HG03342 (cell line): ENCODE results near the gene PROM2.

Experiments used
- ATAC-seq: cut with Tn5 transposase; IDR thresholded peaks from one replicate; pipeline ENCODE4 v1.9.1; 2021; ENCODE audit warnings: mild to moderate bottlenecking, moderate library complexity; ENCODE audit not compliant: unreplicated experiment

Gene PROM2

DNA sequence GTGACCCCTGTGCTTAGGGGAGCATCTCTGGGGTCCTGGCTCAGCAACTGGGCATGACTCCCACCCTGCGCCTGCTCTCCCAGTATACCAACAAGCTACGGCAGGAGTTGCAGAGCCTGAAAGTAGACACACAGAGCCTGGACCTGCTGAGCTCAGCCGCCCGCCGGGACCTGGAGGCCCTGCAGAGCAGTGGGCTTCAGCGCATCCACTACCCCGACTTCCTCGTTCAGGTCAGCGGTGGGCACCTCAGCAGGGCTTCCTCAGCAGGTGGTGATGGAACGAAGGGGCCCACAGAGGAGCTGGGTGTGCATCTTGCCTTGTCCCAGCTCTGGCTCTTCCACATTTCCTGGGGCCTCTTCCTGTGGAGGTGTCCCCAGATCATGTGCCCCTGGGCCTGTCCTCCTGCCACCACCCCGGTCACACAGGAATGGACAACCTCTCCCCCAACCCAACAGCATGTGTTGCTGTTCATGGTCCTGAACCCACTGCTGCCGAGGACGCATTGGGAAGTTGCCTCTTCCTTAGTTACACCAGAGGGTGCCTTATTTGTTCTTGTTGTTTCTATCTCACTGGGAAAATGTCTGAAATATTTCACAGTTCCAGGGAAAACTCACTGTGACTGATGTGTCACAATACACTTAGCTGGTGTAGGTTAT lies 10.8 kb downstream of the PROM2 start:
- ATAC-seq = no peak

DNA sequence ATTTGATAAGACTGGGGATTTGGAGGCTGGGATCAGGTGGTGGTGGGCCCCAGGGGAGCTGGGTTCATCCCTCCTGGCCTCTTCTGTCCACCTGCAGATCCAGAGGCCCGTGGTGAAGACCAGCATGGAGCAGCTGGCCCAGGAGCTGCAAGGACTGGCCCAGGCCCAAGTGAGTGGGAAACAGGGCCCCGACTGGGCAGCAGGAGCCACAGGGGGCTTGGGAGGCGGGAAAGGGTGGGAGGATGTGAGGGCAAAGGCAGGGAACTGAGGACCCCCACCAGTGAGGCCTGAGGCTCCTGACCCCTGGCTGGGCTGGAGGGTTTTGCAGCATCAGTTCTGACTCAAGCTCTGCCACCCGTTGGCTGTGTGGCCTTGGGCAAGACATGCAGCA lies 11.3 kb downstream of the PROM2 start:
- no peak for ATAC-seq

DNA sequence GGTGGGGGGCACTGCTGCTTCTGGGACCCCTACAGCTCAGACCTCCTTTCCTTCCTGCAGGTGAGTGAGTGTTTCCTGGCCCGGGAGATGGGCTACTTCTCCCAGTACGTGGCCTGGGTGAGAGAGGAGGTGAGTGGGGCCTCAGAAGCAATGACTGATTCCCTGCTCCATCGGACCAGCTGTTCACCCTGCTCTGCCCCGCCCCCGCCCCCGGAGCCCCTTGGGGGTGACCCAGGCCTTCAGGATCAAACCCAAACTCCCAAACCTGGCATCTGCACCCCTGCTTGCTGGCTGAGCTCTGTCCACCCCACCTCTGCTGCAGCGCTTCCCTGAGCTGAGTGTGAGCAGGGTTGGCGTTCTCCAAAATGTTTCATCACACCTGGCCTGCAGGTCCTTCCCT lies 13.1 kb downstream of the PROM2 start:
- no peak for ATAC-seq

DNA sequence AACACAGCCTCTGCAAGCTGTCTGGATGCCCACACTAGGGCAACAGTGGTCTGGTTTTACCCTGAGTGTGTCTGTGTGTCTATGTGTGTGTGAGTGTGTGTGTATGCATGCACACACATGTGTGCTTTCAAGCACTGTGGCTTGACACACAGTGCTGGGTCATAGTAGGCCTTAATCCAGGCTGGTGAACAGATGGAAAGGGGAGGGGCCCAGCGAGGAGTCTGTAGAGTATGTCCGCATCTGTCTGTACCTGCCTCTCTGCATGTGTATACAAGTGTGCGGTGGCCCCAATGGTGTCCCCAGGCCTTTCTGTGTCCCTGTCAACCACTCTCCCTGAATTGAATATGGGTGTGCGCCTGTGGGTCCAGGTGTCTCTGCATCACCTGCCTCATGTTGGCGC lies 13.6 kb downstream of the PROM2 start:
- ATAC-seq = no peak

DNA sequence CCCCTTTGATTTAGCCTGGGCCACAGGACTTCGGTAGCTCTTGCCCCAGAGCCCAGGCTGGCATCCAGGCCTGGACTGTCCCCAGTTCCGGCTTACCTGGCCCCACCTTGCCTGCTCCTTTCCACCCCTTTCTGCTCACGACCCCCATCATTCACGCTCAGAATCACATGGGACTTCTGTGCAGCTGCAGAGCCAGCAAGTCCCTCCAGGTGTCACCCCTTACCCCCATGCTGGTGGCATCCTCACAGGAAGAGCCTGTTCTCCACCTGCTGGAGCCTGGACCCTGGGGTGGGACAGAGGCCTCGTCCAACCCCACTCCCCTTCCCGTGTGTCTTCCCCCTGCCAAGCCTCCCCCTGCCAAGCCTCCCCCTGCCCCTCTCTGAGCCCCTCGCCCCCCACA lies 15.0 kb downstream of the PROM2 start:
- ATAC-seq = no peak

DNA sequence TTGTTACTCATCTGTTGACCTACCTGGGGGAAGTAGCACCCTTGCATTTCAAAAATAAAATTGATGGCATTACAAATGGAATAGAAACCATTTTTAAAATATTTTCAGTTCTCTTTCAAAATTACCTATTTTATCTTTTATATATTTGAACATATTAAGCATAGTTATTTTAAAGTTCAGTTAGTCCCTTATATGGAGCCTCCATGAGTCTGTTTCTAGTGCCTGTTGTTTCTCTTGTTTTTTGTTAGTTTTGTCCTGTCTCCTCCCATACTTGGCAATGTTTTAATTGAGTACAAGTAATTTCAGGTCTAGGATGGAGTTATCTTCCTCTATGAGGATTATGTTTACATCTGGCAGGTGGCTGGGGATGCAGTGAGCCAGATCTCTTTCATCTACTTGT lies 17.0 kb downstream of the PROM2 start:
- ATAC-seq = no peak

DNA sequence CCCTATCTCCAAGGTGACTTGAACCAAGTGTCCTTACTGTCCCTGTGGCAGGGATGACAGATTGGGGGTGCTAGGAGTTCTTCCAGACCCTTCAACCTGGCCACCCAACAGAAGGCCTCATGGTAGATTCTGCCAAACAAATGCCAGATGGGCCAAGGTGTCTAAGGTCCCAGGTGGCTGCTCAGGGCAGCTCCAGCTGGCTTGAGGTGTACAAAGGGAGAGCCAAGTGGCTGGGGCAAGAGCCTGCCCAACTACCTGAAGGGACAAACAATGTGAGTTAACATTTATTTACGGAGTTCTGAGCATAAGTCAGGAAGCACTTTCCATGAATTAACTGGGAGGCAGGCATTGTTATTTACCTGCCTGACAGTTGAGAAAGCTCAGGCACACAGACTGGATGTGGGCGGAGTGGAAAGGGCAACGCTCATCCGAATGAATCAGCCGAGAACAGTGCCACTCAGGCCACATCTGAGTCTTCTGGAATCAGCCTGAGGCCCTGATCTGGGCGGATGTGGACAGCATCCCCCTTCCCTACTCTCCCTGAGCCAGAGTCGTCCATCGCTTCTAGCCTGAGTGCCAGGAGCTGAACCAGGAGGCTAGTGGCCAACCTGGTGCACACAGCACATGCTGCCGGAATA lies 18.5 kb downstream of the PROM2 start:
- no peak for ATAC-seq

DNA sequence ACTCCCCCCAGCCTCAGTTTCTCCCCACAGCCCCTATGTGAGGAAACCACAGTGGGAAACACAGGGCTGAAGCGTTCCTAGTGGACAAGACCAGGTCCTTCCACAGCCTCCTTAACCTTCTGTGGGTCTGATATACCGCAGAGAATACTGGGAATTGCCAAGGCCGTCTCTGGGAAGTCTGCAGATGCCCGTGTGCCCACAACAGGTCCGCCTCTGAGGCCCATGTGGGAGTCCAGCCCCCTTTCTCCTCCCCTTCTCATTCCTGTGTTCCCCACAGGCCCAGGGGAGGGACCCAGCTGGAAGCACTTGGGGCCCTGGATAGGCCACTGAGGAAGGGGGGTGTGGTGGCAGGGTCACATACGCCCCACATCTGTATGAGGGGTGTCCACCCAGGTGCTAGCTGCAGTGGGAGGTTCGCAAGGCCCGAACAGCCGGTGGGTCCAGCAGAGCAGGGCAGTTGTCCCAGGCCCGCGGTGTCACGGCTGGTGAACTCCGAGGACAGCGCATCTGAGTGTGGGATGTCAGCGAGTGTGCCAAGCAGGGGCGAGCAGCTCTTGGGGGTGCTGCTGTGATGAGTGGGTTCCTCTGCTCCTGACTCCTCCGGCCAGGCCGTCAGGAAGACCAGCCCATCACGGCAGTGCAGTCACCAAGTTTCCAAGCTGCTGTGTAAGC lies 20.5 kb downstream of the PROM2 start:
- ATAC-seq = no peak

DNA sequence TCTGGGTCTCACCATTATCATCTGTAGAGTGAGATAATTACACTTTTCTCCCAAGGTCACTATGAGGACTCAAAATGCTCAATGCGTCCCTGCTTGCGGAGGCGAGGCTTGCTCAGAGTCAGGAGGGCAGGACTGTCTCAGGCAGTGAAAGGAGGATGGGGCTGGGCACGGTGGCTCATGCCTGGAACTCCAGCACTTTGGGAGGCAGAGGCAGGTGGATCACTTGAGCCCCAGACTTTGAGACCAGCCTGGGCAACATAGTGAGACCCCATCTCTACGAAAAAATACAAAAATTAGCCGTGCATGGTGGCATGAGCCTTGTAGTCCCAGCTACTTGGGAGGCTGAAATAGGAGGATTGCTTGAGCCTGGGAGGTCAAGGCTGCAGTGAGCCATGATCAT lies 21.1 kb downstream of the PROM2 start:
- no peak for ATAC-seq

DNA sequence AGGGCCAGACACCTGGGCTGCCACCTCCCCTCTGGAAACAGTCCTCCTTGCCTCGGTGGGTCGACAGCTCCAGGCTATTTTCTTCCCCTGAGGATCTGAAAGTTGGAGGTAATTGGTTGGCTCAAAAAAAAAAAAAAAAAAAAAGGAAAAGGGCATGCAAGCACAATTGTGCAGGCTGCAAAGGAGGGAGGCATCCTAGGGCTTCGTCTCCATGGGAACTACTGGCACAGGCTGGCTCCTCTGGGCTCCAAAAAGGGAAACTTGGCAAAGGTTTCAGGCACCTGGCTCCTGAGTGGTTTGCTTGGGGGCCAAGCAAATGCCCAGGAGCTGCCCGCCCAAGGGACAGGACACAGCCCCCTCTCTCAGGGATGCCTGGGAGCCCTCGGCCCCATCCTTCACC lies 21.8 kb downstream of the PROM2 start:
- ATAC-seq = no peak

DNA sequence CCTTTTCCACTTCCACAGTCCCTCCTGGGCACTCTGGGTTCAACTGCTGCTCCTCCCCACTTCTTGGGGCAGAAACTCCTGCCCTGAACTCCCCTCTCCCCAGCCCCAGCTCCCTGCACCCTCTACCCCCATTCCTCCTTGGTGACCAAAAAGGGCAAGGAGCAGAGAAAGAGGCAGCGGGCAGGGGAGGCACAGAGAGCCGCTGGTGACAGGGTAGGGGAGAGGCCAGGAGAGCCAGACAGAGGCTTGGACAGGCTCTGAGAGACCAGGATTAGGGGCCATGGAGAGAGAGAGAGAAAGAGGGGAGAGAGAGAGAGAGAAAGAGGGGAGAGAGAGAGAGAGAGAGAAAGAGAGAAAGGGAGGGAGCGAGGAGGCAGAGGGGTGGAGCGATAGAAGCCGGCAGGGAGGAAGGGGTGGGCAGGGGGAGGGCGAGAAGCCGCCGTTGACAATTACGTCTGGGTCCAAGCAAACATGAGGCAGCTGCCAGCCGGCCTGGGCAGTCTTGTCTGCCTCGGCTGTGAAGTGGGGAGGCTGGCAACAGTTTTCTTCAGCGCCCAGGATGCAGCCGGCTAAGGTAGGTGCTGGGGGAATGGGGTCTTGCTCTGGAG lies 22.7 kb downstream of the PROM2 start, which contains the start of gene KCNIP3:
TSS of gene KCNIP3 (plus strand) at position 468 of the 608 bp plus-strand sequence. CDS start at position 560, 92 bp downstream.
- no peak for ATAC-seq

DNA sequence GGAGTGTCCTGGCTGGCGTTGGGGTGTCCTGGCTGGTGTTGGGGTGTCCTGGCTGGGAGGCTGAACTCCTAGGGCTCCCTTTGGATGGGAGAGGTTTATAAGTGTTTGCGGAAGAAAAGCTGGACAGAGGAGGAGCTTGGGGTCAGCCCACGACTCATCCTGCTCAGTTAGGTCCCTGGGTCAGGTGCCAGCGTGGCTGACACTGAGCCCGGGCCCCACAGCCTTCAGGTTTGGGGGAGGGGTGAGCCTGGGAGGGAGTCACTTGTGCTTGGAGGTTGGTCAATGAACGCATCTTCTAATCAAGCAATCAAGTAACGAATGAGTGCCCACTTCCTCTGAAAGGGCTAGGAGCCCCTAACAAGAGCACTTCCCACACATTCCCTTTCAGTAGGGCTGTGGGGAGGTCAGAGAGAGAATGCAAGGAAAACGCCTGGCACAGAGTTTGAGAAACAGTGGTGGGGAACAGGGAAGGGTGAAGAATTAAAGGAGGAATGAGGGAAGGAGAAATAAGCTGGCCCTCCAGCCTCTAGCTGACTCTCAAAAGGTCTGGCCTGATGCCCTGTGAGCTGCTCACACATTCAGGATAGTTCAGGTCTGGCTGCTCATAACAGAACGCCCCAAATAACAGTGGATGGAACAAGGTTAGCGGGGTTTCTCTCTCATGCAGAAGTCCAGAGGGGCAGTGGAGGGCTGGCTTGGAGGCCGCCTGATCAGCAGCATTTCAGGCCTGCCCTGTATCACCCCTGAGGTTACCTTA lies 23.6 kb downstream of the PROM2 start:
- no peak for ATAC-seq

DNA sequence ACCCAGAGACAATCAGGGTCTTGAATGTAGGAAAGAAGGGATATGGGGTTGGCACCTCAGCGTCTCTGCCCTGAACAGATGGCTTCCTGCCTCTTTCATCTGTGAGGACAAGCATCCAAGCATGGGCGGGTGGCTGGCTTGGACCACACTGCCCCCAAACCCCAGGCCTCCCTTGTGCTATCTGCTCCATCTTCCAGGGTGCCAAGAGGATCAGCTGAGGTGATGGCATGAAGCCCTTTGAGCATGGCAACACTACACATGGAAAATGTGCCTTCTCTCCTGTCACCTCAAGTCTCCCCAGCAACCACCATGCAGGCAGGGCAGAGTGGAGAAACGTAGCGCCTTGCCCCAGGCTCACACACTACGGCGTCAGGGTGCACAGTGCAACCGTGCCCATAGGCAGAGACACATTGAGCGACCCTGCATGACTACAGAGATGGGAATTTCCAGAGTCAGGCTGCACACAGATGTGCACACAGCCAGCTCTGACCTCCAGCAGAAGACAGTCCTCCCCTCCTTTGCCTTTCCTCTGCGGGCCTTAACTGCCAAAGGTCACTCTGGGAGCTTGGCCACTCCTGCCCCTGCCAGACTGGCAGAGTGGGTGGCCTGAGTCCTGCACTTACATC lies 24.4 kb downstream of the PROM2 start:
- ATAC-seq = no peak

DNA sequence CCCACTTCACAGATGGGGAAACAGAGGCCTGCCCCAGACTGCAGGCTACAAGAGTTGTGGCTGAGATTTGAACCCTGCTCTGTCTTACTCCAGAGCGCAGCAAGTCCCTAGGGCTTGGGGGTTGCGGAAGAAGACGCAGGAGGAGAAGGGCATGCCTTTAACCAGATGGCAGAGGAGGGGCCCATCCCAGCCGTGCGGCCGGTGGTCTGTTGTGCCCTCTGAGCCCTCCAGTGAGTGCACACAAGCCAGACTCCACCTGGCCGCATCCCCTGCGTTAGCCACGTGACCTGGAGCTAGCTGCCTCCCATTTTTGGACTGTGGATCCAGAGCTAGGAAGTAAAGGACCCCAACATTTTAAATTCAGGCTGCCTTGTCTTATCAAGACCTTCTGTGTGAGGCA lies 25.7 kb downstream of the PROM2 start:
- ATAC-seq = no peak

DNA sequence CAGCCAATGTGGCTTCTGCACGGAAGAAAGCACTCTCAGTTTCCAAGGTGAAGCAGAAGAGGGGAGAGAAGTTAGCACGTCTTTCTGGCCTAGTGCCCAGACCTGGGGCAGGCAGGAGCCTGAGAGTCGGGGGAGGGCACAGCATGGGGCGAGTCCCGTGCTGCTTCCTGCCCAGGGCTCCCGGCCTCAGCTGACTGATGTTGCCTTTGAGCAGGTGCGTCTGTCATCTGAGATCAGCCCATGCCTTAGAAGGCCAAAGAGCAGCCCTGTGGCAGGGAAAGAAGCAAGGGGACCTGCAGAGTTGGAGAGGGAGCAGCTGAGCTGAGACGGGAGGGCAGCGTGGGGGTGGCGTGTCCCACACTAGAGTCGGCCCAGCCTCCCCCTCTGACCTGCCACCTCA lies 26.2 kb downstream of the PROM2 start:
- ATAC-seq = no peak

DNA sequence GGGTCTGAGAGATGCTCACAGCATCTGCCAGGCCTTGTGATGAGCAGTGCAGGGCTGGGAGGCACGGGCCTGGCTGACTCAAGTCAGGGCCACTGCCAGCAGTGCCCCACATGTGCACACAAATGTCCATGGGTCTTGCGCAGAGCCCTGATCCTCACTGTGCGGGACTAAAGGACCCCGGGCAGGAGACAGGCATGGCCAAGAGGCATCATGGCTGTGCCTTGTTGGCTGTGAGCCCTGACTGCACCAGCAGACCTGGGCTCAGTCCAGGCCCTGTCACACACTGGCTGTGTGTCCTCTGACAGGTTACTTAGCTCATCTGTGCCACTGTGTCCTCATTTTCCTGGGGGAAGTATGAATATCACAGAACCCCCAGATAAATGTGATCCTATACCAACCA lies 26.9 kb downstream of the PROM2 start:
- no peak for ATAC-seq

DNA sequence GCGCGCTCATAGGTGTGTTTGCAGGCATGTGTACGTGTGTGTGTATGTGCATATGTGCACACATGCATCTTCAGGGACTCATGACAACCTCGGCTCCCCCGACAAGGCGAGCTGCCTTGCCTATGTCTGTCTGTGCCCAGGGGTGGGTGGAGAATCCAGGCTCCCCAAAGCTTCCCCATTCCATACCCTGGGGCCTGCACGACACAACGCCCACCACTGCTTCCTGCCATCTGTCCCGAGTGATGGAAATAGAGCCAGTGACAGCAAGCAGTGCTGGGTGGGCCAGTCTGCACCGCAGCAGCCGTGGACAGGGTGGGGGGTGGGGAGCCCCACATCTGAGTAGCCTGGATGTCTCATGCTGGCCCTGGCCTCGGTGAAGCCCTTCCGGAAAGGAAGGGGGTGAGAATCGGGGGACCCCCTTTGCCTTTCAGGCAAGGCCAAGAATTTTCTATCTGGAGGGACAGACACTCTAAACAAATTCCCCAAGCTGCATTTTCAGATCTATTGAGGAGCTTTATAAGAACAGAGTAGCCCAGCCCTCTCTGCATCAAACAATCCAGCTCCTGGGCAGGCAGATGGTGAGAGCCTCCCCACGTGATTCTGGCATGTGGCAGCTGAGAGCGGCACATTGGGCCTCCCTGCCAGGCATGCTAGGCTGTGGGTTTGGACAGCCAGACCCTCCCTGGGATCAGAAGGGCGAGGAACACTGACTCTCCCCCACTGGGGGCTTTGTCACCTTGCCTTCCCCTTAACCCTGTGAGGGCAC lies 27.8 kb downstream of the PROM2 start:
- no peak for ATAC-seq

DNA sequence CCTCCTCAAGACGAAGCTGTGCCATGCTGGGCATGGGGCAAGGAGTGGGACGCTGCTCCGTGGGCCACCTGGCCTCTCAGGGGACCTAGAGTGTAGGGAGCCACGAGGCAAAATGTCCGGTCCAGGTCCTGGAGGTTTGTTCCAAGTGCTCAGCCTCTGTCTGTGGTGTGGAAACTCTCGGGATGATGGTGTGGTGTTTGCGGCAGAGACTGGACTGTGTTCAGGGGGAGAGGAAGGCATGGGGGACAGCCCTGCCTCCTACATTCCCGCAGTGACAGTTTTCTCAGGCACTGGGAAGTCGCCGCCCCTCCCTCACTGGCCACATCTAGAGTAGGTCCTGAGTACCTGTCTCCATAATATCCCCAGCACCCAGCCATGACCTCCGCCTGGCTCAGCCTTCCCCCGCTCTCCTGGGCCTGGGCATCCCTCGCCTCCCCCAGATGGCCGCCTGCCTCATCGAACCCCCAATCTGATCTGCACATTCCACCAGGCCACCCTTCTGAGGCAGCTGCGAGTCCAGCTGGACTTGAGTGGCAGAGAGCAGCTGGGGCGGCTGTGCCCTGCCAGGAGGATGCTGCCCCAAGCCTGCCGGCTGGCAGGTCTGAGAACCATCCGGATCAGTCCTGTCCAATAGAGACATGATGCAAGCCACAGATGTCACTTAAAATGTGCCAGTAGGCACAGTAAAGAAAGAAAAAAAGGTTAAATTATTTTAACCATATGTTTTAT lies 29.1 kb downstream of the PROM2 start:
- ATAC-seq = no peak

DNA sequence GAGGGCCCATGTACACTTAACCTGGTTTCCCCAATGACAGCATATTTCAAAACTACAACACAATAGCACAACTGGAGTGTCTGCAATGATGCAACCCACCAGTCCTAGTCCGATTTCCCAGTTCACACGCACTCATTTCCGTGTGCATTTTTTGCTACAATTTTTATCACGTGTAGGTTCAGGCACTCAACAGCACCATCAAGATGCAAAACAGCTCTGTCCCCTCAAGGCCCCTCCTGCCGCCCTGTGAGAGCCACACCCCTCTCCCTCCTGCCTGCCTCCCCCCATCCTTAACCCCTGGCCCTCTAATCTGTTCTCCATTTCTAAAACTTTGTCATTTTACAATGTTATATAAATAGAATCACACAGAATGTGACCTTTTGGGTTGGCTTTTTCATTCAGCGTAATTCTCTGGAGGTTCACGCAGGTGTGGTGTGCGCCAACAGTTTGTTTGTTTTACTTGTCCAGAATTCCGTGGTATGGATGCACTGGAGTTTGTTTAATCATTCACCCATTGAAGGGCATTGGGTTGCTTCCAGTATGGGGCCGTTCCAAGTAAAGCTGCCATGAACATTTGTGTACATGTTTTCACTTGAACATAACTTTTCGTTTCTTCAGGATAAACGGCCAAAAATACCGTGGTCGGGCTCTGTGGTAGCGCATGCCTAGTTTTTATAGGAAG lies 31.3 kb downstream of the PROM2 start:
- ATAC-seq = no peak
